HepG2 (cell line): ENCODE measurements around the gene EI24. TPM values are rescaled to one million over a fixed set of nuclear protein-coding genes. Genes with fewer than 3 reads are reported as not detected.
A peak's percentile ranks its signal among the peaks of the same experiment; 100 is the strongest.

Experiments used
- ATAC-seq: fragments of 200-7000 bp; cut with Tn5 transposase; 3 replicates; pipeline ENCODE4 v1.9.1; 2020; ENCODE audit warnings: mild to moderate bottlenecking, moderate library complexity
- Bru-seq: library from RNA; stranded (reverse); fragments of 400-500 nt; gene quantifications from one replicate; lab custom pipeline; 2021; lab: Mats Ljungman, UMichigan
- BruChase-seq, 2 experiments: library from RNA; stranded (reverse); fragments of 400-500 nt; gene quantifications; one replicate each; lab custom pipeline; 2021; lab: Mats Ljungman, UMichigan
- BruUV-seq: library from RNA; stranded (reverse); fragments of 400-500 nt; replicated peaks from 2 replicates; lab custom pipeline; 2021; lab: Mats Ljungman, UMichigan
- CTCF ChIA-PET: fragments of 300-600 bp; formaldehyde crosslinking; extraction: SDS; loops from one replicate; lab custom pipeline; 2021; ENCODE audit warnings: low total read pairs, inconsistent platforms, low intra/inter-chr PET ratio; lab: Yijun Ruan, JAX
- POLR2A ChIA-PET: fragments of 350-600 bp; sonication (Branson Sonifier 250); formaldehyde crosslinking; loops from one replicate; lab custom pipeline; 2020; ENCODE audit warnings: antibody characterized with exemption, inconsistent platforms; lab: Yijun Ruan, JAX
- DNase-seq: peaks from one replicate; pipeline ENCODE4 v3.0.0-alpha.2; 2015; ENCODE audit warnings: low spot score
- FAIRE-seq: peaks from 3 replicates; lab custom pipeline; 2011; peaks lifted over from hg19 to GRCh38; lab: Jason Lieb, UNC
- H2AFZ ChIP-seq: one replicate; pipeline ENCODE4 v1.6.1; 2011; ENCODE audit warnings: low read length, inconsistent platforms
- H3K27ac ChIP-seq: fragments of 300-600 bp; 3 replicates; pipeline ENCODE4 v1.8.0; 2011; ENCODE audit warnings: mixed run types, mild to moderate bottlenecking, mixed read lengths, low read length, inconsistent platforms; ENCODE audit not compliant: insufficient read depth; ENCODE audit errors: extremely low read length
- H3K27me3 ChIP-seq, 2 experiments: fragments of 200-600 bp in 1 of 2; 2 replicates in 1 of 2; 3 replicates in 1 of 2; pipeline versions ENCODE4 v1.6.0 to v1.8.0; 2011; ENCODE audit warnings: low read length in 2 of 2, mild to moderate bottlenecking in 2 of 2, moderate library complexity in 2 of 2, inconsistent platforms in 1 of 2; ENCODE audit not compliant: insufficient read depth in 2 of 2, control insufficient read depth in 1 of 2
- H3K36me3 ChIP-seq, 2 experiments: fragments of 200-600 bp in 1 of 2; replicated peaks in 1 of 2; 2 replicates in 1 of 2; 3 replicates in 1 of 2; pipeline versions ENCODE4 v1.5.1 to v1.8.0; 2011; ENCODE audit warnings: low read length in 2 of 2, inconsistent platforms in 1 of 2; ENCODE audit not compliant: insufficient read depth in 2 of 2, control insufficient read depth in 1 of 2
- H3K4me1 ChIP-seq: 2 replicates; pipeline ENCODE4 v1.5.1; 2012; ENCODE audit warnings: low read length, inconsistent platforms; ENCODE audit not compliant: insufficient read depth
- H3K4me2 ChIP-seq: 2 replicates; pipeline ENCODE4 v1.6.0; 2011; ENCODE audit warnings: low read depth, low read length, inconsistent platforms
- H3K4me3 ChIP-seq, 3 experiments: fragments of 200-600 bp in 1 of 3; sonication (generic), shearing (Covaris generic) in 1 of 3; replicated peaks in 1 of 3; 2 replicates each; pipeline ENCODE4 v1.5.1; 2011 to 2016; ENCODE audit warnings: low read length in 3 of 3, inconsistent platforms in 2 of 3, low read depth in 2 of 3, mild to moderate bottlenecking in 2 of 3, control low read depth in 1 of 3, mixed read lengths in 1 of 3; ENCODE audit not compliant: insufficient read depth in 1 of 3
- H3K79me2 ChIP-seq: one replicate; pipeline ENCODE4 v1.6.1; 2011; ENCODE audit warnings: low read length, inconsistent platforms; ENCODE audit not compliant: insufficient read depth
- H3K9ac ChIP-seq: 2 replicates; pipeline ENCODE4 v1.6.0; 2011; ENCODE audit warnings: mild to moderate bottlenecking, low read depth, low read length, inconsistent platforms; ENCODE audit not compliant: insufficient read depth
- H3K9me3 ChIP-seq: 2 replicates; pipeline ENCODE4 v1.5.1; 2012; ENCODE audit warnings: mild to moderate bottlenecking, low read length
- H4K20me1 ChIP-seq: 2 replicates; pipeline ENCODE4 v1.6.0; 2011; ENCODE audit warnings: inconsistent platforms, mild to moderate bottlenecking, low read length, moderate library complexity; ENCODE audit not compliant: insufficient read depth
- DNMT1 ChIP-seq: sonication (generic); formaldehyde crosslinking; IDR thresholded peaks from 2 replicates; pipeline ENCODE4 v1.5.1; 2020; ENCODE audit warnings: mild to moderate bottlenecking, missing genetic modification reagents
- FOSL1 ChIP-seq: sonication (generic); formaldehyde crosslinking; IDR thresholded peaks from 2 replicates; pipeline ENCODE4 v1.9.0; 2021; ENCODE audit warnings: missing genetic modification reagents, borderline replicate concordance
- MYNN ChIP-seq: sonication (generic); formaldehyde crosslinking; IDR thresholded peaks from 2 replicates; pipeline ENCODE4 v1.4.0; 2020; ENCODE audit warnings: mild to moderate bottlenecking, low read depth, missing genetic modification reagents
- NR1H2 ChIP-seq: sonication (generic); formaldehyde crosslinking; IDR thresholded peaks from 2 replicates; pipeline ENCODE4 v1.8.1; 2022; ENCODE audit warnings: low read depth, missing genetic modification reagents, borderline replicate concordance
- REPIN1 ChIP-seq: sonication (generic); formaldehyde crosslinking; IDR thresholded peaks from 2 replicates; pipeline ENCODE4 v1.8.0; 2022; ENCODE audit warnings: missing genetic modification reagents, low read depth, mild to moderate bottlenecking, borderline replicate concordance
- ZNF382 ChIP-seq: sonication (generic); formaldehyde crosslinking; IDR thresholded peaks from 2 replicates; pipeline ENCODE4 v1.5.0; 2020; ENCODE audit warnings: missing genetic modification reagents, mild to moderate bottlenecking, borderline replicate concordance
- ZNF563 ChIP-seq: sonication (generic); formaldehyde crosslinking; IDR thresholded peaks from 2 replicates; pipeline ENCODE4 v1.8.0; 2022; ENCODE audit warnings: mild to moderate bottlenecking, moderate library complexity, missing genetic modification reagents
- WGBS: methylation state at CpG from one replicate; pipeline ENCODE4 v1.1.6; 2017; ENCODE audit warnings: low lambda C conversion rate; 5-methylcytosine and 5-hydroxymethylcytosine counted together
- in situ Hi-C: cut with HindIII; loops from 2 replicates; pipeline ENCODE4 v1.10.0; 2017; ENCODE audit warnings: low pct_unique_long_range_greater_than_20kb; ENCODE audit not compliant: extremely low pct_ligation_motif_present
- intact Hi-C: fragments of 100-400 bp; cut with micrococcal nuclease; formaldehyde crosslinking; loops from one replicate; pipeline ENCODE4 v1.10.0; 2022; ENCODE audit not compliant: unreplicated experiment
- long read RNA-seq, 2 experiments: library from RNA in 1 of 2; library from polyadenylated mRNA in 1 of 2; stranded (forward) in 1 of 2; unstranded in 1 of 2; transcript quantifications; one replicate each; pipeline ENCODE4 v2.0.0, GENCODE V29; 2019 to 2022
- polyA minus RNA-seq, 3 experiments: library from RNA; depleted of rRNA, polyadenylated mRNA; stranded (reverse); fragments of >200 nt; gene quantifications; 2 replicates each; pipeline ENCODE4 v1.2.3, GENCODE V29; 2011; ENCODE audit warnings: low replicate concordance in 1 of 3
- polyA plus RNA-seq, 8 experiments: library from polyadenylated mRNA; depleted of rRNA in 3 of 8; stranded (reverse) in 7 of 8; unstranded in 1 of 8; fragments of >200 nt; fragmentation: Illumina TruSeq in 4 of 8; extraction: Trizol in 4 of 8; gene quantifications; 2 replicates each; pipeline versions ENCODE4 v1.2.1 to v1.2.3, GENCODE V29; 2011 to 2016; ENCODE audit warnings: low read depth in 4 of 8, missing spikeins in 1 of 8, mixed read lengths in 1 of 8; ENCODE audit not compliant: insufficient read depth in 1 of 8
- total RNA-seq, 5 experiments: library from RNA; depleted of rRNA; stranded (reverse); fragments of >200 nt; fragmentation: Illumina TruSeq; extraction: Trizol; gene quantifications; 2 replicates each; pipeline ENCODE4 v1.2.3, GENCODE V29; 2016; ENCODE audit warnings: low read depth in 1 of 5
- TF ChIP-seq, protein P1 (sequence below): sonication (generic); IDR thresholded peaks from 2 replicates; pipeline ENCODE4 v1.6.1; 2016; ENCODE audit warnings: low read depth, borderline replicate concordance
- TF ChIP-seq, protein P2 (sequence below): sonication (generic); formaldehyde crosslinking; IDR thresholded peaks from 2 replicates; pipeline ENCODE4 v1.4.0; 2020; ENCODE audit warnings: low read depth, mild to moderate bottlenecking, missing genetic modification reagents
- TF ChIP-seq, protein P3 (sequence below): sonication (generic); formaldehyde crosslinking; IDR thresholded peaks from 2 replicates; pipeline ENCODE4 v1.5.0; 2020; ENCODE audit warnings: mild to moderate bottlenecking, missing genetic modification reagents

EI24 gene
- total RNA-seq (2016; rRNA removed; fragmentation: Illumina TruSeq; extraction: Trizol) (126 and 138 TPM in 2 replicates), polyA plus RNA-seq (2011; rRNA removed) (70.0 and 84.7 TPM in 2 replicates), polyA minus RNA-seq (2011; rRNA and poly(A)+ RNA removed; ENCODE audit: low replicate concordance) (105 and 116 TPM in 2 replicates), Bru-seq, nascent RNA (percentile 77 among the genes with signal in this experiment), BruChase-seq, experiment 1, labeled RNA remaining after a 6-hour chase (percentile 88 among the genes with signal in this experiment), BruChase-seq, experiment 2, labeled RNA remaining after a 2-hour chase (percentile 81 among the genes with signal in this experiment)
- 208 and 212 TPM in 2 replicates for total RNA-seq (2016; cell fraction: cytosol; rRNA removed; fragmentation: Illumina TruSeq; extraction: Trizol; ENCODE audit: low read depth)
- total RNA-seq (2016; cell fraction: insoluble cytoplasmic fraction; rRNA removed; fragmentation: Illumina TruSeq; extraction: Trizol), result 124 and 136 TPM in 2 replicates
- 398 and 405 TPM in 2 replicates for total RNA-seq (2016; cell fraction: membrane; rRNA removed; fragmentation: Illumina TruSeq; extraction: Trizol)
- 62.3 and 65.1 TPM in 2 replicates for total RNA-seq (2016; cell fraction: nucleus; rRNA removed; fragmentation: Illumina TruSeq; extraction: Trizol)
- 74.3 and 105 TPM in 2 replicates for polyA plus RNA-seq (2011; cell fraction: cytosol; rRNA removed)
- 19.8 and 28.7 TPM in 2 replicates for polyA plus RNA-seq (2011; cell fraction: nucleus; rRNA removed)
- polyA plus RNA-seq (2012), result 55.7 and 63.2 TPM in 2 replicates
- polyA plus RNA-seq (2016; cell fraction: cytosol; fragmentation: Illumina TruSeq; extraction: Trizol; ENCODE audit: low read depth), result 321 and 335 TPM in 2 replicates
- 170 and 183 TPM in 2 replicates for polyA plus RNA-seq (2016; cell fraction: insoluble cytoplasmic fraction; fragmentation: Illumina TruSeq; extraction: Trizol; ENCODE audit: low read depth)
- polyA plus RNA-seq (2016; cell fraction: membrane; fragmentation: Illumina TruSeq; extraction: Trizol; ENCODE audit: low read depth), result 442 and 463 TPM in 2 replicates
- 109 and 110 TPM in 2 replicates for polyA plus RNA-seq (2016; cell fraction: nucleus; fragmentation: Illumina TruSeq; extraction: Trizol; ENCODE audit: insufficient read depth, low read depth)
- polyA minus RNA-seq (2011; cell fraction: cytosol; rRNA and poly(A)+ RNA removed), result 34.0 and 35.6 TPM in 2 replicates
- polyA minus RNA-seq (2011; cell fraction: nucleus; rRNA and poly(A)+ RNA removed), result 20.9 and 25.4 TPM in 2 replicates
- long read RNA-seq, experiment 1, transcript EI24-201 (11 exons, 2,455 nt), result major isoform, 113 of 170 reads
- long read RNA-seq, experiment 1, partial matches to known transcripts, result 13 of 170 reads
- long read RNA-seq, experiment 1, other reads (novel, unspliced or antisense), result 38 of 170 reads
- long read RNA-seq, experiment 2, transcript EI24-201 (11 exons, 2,455 nt), result major isoform, 68 of 152 reads
- long read RNA-seq, experiment 2, partial matches to known transcripts, result 21 of 152 reads
- long read RNA-seq, experiment 2, other reads (novel, unspliced or antisense), result 61 of 152 reads

DNA sequence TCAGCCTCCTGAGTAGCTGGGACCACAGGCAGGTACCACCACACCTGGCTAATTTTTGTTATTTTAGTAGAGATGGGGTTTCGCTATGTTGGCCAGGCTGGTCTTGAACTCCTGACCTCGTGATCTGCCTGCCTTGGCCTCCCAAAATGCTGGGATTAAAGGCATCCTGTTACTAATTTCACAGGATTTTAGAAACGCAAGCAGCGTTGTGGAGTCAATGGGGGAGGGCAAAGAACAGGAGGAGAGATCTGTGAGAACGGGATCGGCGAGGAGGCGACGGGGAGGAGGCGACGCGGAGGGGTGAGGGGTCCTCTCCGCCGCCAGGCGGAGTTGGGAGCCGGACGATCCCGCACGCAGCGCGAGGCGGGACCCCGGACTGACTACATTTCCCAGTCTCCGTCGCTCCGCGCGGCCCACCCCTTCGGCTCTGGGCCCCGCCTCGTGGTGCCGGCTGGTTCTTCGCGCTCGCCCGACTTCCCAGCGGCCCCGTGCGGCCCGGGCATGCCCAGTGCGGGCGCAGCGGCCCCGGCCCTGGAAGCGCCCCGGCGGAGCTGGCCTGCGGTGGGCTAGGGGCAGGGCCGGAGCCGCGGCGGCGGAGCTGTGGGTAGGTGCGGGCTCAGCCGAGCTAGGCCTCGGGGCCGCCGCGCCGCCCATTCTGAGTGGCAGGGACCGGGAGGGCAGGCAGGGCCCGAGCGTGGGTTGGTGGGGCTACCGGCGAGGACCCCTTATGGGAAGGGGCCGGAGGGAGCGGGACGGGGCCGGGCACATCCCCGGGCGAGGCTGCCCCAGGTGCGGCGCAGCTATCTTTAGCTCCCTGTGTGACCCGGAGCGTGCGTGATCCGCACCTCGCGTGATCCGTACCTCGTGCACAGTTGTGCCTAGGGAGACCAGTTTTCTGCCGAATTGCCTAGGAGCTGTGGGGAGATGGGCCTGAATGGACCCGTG lies at the start of gene EI24:
TSS of gene EI24 (plus strand) at position 508 of the 945 bp plus-strand sequence. CDS start 3,051 bp downstream, outside the sequence.
- in situ Hi-C loops, result no loop called here
- Histone ChIP-seq H3K4me3 (peak within 1 kb of the TSS; percentile 77 to 93 (median 82)), H3K9ac (peak within 1 kb of the TSS; percentile 97), H3K4me1 (peaks cover 46% of the 10 kb centered on the region), H3K4me2 (peak within 1 kb of the TSS; percentile 82), H4K20me1 (0 out of 2 replicates have a peak, but pooled peaks cover 5% of the 10 kb centered on the region), H3K27ac (peak within 1 kb of the TSS; percentile 68), H2AFZ (no peak within 1 kb of the TSS), H3K79me2 (peaks cover 20% of the 10 kb centered on the region), H3K27me3 (no peaks in the 10 kb centered on the region; a peak in 1 of 5 replicates), H3K9me3 (no peaks in the 10 kb centered on the region), H3K36me3 (peaks cover 0 to 11% of the 10 kb centered on the region in 2 experiments; a peak in 3 of 5 replicates)
- intact Hi-C loops, result loop anchor here (1.0 kb wide), 2 partner anchors 23 to 56 kb away; partner anchors contain the start of genes CHEK1 and STT3A
- FAIRE-seq, result peak; percentile 58
- no TSS peak for BruUV-seq
- DNase-seq, result peak; percentile 84
- 5% methylated on average over 16 of the region's 83 CpGs for WGBS
- ChIA-PET CTCF (no interaction called here), POLR2A (interaction anchor here (0.9 to 2.2 kb wide), 7 partner anchors 10 to 616 kb away, joined by 3 to 45 read pairs (median 6); partner anchors contain the start of genes CCDC15, HYLS1 and STT3A)
- peak; percentile 98 for ATAC-seq
- TF ChIP-seq, protein P1, sequence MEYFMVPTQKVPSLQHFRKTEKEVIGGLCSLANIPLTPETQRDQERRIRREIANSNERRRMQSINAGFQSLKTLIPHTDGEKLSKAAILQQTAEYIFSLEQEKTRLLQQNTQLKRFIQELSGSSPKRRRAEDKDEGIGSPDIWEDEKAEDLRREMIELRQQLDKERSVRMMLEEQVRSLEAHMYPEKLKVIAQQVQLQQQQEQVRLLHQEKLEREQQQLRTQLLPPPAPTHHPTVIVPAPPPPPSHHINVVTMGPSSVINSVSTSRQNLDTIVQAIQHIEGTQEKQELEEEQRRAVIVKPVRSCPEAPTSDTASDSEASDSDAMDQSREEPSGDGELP, result peak; percentile 39; the same call in 1 of the 2 replicates
- TF ChIP-seq ZNF382 (CRISPR knock-in tag) (no peak), MYNN (peak; percentile 16; the same call in 1 of the 2 replicates), NR1H2 (CRISPR knock-in tag) (no peak), REPIN1 (peak; percentile 51; the same call in 1 of the 2 replicates), ZNF563 (0 out of 2 replicates have a peak, but pooled peaks have one; percentile 26), FOSL1 (CRISPR knock-in tag) (no peak), DNMT1 (CRISPR knock-in tag) (no peak; the same call in 1 of the 2 replicates)
- TF ChIP-seq, protein P2, sequence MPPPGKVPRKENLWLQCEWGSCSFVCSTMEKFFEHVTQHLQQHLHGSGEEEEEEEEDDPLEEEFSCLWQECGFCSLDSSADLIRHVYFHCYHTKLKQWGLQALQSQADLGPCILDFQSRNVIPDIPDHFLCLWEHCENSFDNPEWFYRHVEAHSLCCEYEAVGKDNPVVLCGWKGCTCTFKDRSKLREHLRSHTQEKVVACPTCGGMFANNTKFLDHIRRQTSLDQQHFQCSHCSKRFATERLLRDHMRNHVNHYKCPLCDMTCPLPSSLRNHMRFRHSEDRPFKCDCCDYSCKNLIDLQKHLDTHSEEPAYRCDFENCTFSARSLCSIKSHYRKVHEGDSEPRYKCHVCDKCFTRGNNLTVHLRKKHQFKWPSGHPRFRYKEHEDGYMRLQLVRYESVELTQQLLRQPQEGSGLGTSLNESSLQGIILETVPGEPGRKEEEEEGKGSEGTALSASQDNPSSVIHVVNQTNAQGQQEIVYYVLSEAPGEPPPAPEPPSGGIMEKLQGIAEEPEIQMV, result no peak
- TF ChIP-seq, protein P3, sequence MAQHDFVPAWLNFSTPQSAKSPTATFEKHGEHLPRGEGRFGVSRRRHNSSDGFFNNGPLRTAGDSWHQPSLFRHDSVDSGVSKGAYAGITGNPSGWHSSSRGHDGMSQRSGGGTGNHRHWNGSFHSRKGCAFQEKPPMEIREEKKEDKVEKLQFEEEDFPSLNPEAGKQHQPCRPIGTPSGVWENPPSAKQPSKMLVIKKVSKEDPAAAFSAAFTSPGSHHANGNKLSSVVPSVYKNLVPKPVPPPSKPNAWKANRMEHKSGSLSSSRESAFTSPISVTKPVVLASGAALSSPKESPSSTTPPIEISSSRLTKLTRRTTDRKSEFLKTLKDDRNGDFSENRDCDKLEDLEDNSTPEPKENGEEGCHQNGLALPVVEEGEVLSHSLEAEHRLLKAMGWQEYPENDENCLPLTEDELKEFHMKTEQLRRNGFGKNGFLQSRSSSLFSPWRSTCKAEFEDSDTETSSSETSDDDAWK (CRISPR knock-in tag), result no peak
